NCI-H1694 treated with DMSO at 0.1 percent for 48 hours (cell line): Measurements from ENCODE around the gene ASB16.

Experiments
- DNase-seq: peaks from one replicate; lab custom pipeline; 2025; lab: John Stamatoyannopoulos, UW

Gene ASB16

DNA sequence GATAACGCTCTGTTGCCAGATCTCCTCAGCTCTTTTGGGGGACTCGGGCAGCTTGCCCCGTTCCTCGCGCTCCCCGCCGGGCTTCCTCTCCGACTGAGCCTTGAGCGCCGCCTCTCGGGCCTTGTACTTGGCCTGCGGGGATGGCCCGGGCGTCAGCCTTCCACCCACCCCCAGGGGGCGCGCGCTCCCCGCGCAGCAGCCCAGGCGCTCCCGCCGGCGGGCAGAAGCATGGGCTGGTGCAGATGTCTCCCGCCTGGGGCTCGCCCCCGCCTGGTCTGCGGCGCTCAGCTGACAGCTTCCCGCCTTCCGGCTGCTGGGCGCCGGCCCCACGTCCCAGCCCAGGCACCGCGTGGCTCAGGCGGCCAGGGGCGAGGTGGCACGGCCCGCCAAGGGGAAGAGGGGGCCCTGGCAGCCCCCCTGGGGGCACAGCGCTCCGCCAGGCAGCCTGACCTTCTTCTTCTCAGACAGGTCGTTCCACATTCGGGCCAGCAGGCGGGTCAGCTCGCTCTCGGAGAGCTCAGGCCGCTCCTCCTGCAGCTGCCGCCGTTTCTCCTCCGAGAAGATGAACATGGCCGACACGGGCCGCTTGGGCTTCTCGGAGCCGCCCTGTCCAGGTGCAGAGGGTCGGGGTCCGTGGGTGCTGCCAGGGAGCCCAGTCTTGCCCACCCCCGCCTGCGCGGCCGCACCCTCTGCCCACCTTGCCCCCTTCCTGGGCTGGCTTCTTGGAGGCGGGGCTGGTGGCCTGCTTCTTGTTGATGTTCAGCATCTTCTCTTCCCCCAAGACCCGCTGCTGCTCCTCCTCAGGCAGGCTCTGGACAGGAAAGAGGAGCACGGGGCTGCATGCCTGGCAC, 40.1 kb downstream of the ASB16 start:
- peak; percentile 80 for DNase-seq

DNA sequence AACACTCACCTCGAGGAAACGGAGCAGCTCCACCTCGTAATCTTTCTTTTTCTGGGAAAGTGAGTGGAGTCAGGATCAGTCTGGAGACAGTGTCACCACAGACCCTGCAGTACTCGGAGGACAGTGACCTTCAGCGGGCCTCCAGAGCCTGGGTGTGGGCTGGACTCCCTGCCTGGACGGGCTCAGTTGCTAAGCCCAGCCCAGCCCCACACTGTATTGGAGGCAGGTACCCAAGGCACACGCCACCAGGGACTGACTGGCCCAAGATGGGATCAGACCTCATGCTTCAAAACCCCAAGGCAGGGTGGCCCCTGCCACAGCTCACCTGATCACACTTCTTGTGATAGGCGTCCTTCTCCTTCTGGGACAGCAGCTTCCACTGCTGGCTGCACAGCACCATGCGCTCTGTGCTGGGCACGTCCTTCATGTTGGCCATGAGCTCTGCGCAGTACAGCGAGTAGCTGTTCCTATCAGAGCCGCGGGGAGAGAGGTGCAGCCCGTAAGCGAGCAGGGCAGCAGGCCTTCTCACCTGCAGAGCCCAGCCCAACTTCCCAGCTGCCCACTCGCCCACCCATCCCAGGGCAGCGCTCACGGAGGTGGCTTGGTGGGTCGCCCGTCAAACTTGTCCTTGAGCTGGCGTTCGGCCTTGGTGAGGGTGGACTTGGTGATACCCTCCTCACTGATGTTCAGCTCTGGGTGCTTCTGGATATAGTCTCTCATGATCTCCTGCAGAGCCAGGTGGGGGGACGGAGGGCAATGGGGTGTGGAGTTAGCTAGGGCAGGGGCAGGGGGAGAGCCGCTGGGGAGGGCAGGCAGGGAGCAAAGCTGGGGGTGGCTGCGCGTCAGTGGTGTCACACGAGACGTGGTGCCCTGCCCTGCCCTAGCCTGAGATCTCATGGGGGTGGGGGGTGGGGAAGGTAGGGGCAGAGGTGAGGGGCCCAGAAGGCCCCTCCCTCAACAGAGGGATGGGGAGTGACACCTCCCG, 41.1 kb downstream of the ASB16 start:
- DNase-seq = no peak

DNA sequence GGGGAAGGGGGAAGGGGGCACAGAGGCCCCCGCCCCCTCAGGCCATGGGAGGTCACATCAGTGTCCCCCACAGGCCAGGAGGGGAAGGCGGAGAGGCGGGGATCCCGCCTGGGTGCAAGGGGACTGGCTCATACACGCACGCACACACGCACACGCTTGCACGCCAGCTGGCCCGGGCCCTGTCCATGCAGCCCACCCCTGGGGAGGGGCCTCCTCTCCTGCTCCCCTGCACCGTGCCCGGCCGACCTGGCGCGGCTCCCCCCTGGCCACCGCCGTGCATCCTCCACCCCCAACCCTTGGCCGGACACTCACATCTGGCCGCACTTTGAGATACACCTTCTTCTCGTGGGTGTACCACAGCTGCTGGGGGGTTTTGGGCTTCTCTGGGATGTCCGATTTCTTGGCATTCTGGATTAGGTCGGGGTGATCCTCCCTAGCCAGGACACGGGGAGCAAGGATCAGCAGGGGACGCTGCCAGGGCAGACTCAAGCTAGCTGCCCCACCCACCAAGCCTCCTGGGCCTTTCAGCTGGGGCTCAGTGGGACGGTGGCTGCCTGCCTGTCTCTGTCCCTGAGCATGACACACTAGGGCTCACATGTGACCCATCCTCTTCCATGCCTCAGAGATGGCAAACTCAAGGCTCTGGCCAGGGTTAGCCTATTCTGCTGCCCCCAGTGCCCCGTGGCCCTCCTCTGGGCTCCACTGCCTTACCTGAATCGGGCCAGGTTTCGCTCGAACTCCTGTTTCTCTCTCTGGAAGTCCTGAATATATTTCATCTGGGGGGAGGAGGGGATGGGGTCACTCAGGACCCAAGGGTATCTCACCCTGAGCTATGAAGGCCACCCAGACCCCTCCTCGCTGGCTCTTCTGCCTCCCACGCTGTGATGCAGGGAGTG, 42.3 kb downstream of the ASB16 start:
- DNase-seq = no peak

DNA sequence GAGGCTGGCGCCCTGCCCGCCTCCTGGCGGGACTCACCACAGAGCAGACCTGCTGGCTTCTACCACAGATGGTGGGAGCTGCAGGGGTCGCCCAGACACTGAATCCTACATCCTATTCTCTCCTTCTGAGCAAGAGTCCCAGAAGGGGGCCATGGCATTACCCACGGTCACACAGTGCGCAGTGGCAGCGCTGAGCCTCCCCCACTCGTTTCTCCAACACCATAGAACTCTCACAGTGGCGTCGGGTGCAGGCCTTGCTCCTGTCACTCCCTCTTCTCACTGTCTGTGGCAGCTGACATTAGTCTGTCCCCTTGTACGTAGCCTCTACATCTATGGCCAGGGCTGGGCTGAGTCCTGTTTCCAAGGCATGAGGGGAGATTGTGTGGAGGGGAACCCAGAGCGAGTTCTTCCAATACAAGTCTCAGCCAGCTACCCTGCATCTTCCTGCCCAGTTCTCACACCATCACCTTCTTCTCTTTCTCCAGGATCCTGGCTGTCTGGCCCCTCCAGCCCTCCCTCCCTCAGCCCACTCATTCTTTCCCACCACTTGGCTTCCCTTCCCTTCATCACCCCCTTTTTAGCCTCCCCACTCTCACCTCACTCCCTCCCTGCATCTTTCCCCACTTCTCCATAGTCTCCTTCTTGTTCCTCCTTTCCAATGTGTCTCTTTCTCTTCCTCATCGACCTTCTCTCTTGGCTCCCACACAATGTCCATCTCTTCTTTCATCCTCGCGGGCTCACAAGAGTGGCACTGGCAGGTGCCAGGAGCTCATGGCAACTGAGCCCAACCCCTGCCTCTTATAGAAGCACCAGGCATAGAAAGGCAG, 43.1 kb downstream of the ASB16 start:
- DNase-seq = peak; percentile 69

DNA sequence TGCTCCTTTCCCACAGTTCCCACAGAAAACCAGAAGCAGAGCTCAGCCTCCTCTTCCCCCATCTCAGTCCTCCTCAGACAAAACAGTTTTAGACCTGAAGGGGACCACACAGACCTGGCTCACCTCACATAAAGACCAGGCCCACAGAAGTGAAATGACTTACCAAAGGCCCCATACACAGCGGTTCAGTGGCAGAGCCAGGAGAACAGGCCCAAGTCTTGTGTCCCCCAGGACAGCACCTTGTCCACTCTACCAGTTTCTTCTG, 43.7 kb downstream of the ASB16 start:
- DNase-seq = no peak

DNA sequence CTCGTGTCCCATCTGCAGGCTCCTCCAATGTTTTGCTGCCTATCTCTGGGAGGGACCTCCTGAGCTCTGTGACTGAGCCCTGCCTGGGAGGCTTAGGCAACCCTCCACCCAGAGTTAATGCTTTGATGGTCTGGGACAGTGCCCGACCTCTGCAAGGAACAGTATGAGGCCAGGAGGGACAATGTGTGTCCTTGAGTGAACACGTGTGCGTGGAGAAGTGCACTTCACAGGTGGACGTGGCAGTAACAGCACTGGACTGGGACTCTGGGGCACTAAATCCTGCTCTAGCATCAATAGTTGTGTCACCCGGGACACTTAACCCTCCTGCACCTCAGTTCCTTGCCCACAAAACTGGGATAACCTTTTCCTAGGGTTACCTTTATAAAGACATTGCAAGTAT, 44.4 kb downstream of the ASB16 start:
- DNase-seq = no peak

DNA sequence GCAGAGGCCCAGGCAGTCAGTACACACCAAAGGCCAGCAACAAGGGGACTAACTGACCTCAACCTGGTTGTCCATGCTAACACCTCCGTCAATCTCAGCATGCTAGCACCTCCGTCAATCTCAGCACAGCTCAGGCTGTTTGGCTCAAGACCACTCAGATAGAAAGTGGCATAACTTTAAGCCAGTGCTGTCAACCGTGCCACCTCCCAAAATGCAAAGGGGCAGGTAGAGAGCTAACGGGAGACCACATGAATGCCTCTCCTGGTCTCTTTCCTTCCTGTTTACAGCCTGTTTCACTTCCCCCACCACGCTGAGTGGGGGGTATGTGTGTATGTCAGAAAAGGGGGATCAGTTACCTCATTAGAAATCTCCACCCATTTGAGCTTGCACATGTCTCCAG, 45.7 kb downstream of the ASB16 start:
- no peak for DNase-seq

DNA sequence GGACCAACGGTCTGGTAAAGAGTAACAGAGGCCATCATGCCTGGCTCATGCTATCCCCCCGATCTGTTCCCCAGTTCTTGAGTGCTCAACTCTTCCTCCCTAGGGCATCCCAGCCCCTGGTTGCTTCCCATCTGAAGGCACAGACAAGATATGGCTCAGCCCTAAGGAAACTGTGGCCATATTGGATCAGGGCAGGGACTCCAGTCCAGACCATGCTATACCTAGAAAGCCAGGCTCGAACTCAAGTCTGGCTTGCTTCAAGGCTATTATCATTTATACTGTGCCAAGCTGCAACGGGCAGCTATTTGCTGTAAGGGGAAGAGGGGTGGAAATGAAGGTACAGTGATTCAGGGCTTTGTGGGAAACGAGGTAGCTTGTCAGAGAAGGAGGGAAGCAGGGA, 46.2 kb downstream of the ASB16 start:
- no peak for DNase-seq

DNA sequence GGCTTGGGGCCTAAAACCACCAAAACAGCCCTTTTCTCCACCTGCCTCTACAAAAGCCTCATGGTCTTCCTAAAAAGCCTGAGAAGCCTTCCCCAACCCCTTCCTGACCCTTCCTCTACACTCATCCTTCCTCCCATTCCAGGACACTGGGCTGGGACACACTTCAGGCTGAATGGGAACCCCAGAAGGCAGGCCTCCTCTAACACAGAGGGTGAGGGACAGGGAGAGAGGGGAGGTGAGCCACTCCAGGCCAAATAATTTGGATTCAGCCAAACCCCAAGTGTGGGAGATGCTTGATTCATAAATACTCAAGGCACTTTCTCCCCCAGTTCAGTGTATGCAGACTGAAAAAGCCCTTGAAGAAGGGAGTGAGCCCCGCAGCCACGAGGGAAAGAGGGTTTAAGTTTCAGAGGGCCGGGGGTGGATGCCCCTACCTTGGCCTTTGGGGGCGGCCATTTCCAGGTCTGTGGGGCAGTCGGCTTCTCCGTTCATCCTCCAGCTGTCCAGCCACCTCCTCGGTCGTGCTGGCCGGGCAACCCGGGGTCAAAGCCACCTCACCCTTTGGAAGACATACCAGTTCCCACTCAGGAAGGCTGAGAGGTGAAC, 47.3 kb downstream of the ASB16 start:
- DNase-seq = no peak

DNA sequence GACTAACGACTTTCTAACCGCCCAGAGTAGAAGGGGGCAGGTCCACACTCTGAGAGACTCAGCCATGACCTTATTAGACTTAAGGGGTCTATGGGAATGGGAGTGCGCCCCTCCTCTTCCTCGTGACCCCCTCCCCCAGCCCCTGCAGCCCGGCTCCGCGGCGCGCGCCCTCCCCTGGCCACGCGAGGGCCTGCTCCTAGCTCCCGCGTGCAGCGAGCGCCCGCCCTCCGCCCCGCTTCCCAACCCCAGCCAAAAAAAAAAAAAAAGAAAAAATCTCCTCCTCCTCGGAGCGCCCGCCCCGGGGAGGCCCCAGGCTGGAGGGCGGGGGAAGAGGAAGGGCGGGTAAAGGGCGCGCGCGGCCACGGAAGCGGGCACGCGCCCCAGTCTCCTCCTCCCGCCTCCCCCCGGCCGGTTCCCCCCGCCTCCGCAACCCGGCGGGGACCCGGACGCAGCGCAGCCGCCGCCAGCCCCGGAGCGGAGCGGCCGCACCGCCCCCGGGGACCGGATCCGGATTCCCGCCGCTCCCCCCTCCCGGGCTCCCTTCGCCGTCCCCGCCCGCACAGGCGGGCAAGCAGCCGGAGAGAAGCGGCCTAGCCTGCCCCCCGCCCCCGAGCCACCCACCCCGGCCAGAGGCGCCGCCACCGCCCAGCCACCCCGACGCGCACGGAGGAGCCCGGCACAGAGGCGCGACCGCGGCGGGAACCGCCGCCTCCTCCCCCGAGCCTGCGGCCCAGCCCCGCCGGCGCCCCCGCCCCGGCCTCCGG, 48.0 kb downstream of the ASB16 start:
- peak; percentile 75 for DNase-seq

DNA sequence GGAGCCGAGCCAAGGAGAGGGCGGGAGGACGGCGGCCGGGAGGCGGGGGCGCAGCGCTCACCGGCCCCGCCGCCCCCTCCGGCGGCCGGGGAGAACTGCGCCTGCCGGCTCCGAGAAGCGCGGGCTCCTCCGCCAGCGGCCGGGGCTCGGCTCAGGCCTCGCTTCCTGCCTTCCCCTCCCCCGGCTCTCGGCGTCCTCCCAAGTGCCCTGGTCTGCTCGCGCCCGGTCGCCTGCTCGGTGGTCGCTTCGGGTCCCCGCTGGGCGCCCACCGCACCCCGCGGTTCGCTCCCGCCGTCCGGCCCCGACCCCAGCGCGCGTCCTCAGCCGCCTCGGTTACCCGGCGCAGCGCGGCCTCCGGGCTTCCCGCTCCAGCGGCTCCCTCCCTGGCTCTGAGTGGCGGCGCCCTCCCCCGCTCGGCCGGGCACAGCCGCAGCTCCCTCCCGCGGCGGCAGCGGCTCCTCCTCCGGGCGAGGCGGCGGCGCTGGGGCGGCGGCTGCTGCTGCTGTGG, 48.7 kb downstream of the ASB16 start:
- DNase-seq = peak; percentile 23

DNA sequence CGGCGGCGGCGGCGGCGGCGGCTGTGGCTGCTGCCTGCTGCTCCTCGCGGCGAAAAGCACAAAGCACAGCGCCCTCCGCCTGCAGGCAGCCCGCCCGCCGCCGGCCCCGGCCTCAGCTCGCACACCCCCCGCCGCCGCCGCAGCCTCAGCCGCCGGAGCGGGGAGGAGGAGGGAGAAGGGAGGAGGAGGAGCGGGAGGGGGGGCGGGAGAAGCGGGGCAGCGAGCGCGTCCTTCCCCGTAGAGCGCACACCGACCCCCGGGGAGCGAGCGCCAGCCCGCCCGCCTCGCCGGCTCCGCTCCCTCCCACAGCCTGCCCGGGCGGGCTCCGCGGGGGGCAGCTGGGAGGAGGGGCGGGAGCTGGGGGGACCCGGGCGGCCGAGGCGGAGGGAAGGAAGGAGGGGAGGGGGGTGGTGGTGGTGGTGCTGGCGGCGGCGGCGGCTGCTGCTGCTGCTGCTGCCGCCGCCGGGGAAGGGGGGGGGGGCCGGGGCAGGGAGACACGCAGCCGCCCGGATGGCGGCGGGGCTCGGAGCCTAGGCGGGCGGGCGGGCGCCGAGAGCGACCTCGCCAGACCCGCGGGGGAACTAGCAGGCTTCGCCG, 49.2 kb downstream of the ASB16 start, which contains the start of gene UBTF:
Gene UBTF (minus strand): TSS at position 60 of the 597 bp plus-strand sequence. CDS start 1,446 bp downstream, outside the sequence.
- peak; percentile 63 for DNase-seq

DNA sequence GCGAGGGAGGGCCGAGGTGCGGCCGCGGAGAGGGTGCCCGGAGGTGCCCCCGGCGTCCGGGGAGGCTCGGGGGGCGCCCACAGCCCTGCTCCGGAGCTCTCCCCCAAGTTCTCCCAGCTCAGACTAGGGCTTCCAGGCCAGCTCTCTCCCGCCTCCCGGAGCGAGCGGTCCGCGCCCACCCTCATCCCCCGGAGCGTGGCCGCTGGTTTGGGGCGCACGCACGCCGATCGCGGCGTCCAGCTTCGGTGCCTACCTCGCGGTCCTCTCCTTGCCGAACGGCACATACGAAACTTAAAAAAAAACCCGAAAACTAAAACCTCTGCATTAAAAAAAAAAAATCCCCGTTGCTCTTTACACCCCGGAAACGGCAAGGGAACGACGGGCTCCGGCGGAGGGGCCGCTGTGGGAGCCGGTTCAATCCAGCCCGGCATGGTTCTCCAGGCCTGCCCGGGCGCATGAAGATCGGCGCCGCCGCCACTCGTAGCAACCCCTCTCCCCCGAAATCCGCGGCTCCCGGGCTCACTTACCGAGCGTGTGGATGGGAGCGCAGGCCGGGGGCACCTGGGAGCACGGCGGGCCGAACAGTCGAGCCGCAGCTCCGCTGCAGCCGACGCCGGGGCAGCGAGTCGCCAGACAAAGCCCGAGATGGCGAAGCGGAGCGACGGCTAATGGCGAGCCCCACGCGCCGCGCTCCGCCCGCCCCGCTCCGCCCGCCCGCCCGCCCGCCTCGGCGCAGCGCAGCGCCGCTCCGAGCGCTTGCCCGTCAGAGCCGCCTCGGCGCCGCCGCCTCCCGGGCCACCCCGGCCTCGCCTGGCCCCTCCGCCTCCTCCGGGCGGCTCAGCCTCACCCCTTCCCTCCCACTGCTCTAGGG, 49.9 kb downstream of the ASB16 start:
- DNase-seq = peak; percentile 47

DNA sequence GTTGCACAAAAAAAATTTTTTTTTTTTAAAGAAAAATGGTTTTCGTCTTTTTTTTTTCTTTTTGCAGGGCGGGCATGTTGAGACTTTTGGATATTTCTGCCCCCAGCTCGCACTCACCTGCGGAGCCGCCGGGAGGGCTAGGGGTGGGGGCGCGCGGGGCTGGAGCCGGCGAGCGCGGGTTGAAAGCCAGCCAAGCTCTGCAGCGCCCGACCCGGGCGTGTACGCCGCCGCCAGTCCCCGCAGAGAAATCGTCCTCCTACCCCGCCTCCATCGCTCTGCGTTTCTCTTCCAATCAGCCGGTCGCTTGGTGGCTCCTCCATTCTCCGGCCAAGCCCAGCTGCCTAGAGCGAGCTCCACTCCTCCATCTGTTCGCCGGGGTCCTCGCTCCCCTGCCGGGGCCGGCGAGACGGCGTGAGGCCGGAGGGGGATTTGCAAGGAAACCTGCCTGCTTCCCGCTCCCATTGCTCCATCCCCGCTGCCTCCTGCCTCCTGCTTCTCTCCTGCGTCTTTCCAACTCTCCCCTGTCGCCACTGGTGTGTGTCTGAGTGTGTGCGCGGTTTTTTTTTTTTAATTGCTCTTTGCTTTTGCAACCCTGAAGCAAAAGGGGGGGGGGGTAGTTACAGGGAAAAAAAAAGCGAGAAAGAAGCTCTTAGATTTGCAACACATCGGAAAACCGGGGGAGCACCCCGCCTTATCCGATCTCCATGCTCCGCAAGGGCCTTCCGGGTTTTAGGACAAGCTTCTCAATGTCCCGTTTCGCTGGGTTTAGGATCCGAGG, 50.8 kb downstream of the ASB16 start:
- DNase-seq = peak; percentile 85

DNA sequence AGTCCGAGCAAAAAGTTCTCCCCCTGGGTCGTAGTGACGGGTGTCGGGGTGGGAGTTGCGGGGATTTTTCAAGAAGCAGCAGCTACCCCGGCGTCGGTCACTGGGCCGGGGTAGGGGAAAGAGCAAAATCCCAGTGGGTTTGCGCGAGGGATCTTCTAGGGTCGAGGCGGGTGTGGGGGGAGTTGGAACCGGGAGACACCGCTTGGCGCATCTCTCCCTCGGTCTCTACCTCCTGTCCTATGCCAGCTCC, 51.3 kb downstream of the ASB16 start:
- no peak for DNase-seq

DNA sequence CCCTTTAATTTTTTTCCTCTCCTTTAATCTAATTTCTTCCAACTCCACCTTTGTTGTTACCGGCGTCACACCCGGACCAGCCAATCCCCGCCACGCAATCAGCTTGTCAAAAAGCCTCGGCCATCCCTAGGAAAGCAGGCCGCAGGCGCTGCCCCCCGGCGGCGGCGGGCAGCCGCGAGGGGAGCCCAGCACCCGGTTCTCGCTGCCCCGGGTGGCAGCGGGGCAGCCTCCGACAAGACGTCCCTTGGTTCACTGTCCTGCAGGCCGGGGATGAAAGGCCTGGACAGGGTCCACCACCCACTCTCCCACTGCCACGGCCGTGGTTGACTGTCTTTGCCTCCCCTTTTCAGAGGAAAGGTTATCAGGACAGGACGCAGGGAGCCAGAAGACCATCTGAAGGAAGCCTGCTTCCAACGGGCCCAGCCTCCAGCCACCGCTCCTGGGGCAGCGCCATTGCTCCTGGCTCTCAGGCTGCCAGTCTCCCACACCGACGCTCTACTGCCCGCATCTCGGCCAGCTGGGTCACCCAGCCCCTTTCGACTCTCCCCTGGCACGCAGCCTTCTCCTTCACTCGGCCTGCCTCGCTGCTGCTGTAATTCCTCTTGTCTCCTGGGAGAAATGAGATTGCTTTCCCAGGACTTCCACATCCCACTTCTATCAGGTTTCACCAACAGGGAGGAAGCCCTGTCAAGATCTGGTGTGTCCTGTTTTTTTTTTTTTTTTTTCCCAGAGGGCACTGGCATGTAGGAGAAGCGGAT, 51.8 kb downstream of the ASB16 start:
- DNase-seq = peak; percentile 80

DNA sequence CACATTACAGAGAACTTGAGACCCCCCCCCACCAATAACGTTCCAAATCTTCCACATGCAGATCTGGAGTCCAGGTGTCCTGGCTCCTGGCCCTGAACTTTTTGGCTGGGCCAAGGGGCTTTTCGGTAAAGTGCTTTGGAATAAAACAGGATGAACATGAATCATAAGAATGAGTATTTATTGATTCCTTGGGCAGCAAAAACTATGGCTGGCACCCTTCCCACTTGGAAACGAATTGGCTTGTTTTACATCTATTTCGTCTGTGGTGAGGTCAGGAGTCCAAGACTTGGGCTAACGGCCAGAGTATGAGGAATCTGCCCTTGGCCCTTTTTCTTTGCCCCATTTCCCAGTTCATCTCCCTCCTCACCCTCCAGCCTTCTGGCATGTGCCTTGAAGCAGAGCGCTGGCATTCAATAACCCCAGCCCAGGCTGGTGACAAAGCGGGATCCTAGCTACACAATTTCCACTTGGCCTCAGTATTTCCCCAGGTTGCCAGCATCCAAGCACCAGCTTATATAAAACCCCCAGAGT, 53.1 kb downstream of the ASB16 start:
- DNase-seq = peak; percentile 36
